ENCODE measurements around the gene FUCA2.
"Not testable (repeated sequence)": the region's sequence is repeated elsewhere in the genome, so short reads cannot be mapped to it uniquely, and the experiment has no call there.

The FUCA2 gene

DNA sequence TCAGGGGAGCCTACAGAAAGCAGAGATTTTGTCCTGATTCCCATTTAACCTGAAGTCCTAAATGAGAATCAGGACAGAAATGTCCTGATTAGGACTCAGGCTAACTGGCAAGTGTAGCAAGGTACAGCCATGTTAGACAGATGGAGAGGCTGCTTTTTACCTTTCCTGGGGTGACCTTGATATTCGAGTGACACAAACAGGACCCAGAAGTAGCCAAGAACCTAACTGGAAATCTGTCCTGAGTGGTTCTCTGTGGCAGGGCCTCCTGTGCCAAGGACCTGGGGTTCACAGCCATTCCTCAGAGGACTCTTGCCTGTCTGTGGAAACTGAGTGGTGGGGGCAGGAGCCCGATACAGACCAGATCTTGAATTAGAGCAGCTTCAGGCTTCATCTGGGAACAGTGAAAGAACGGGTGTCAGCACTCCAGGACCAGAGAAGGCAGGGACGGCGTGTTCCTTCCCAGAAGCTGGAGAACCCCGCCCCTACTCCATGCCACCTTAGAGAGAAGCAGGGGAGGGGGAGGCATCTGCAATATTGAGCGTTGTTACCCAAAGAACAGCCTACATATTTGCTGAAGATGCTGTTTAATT lies 4.3 kb upstream of the FUCA2 start:
- H3K36me3 ChIP-seq, result no peaks in the 10 kb centered on the region
- no peaks in the 10 kb centered on the region for H3K27me3 ChIP-seq
- H3K4me3 ChIP-seq, result no peak overlapping the region
- H3K27ac ChIP-seq, result no peak overlapping the region
- H3K9me3 ChIP-seq, result no peaks in the 10 kb centered on the region
- TF ChIP-seq CTCF (IDR thresholded peaks at IDR 0.05), result no peak
- H3K4me1 ChIP-seq, result peaks cover 0 to 17% (median 11%) of the 10 kb centered on the region in 4 donors
- intact Hi-C loops (cut with DNase I; ENCODE audit: low total_unique reads), result no loop called here
- DNase-seq, result no peak

GRCh38 chr6:143515061-143515760 lies 3.7 kb upstream of the FUCA2 start:
- Histone ChIP-seq H3K4me1 (peaks cover 0 to 23% (median 16%) of the 10 kb centered on the region in 4 donors), H3K4me3 (peak overlapping the region in 1 of 2 donors; percentile 4), H3K27ac (peak overlapping the region; percentile 12 to 48), H3K27me3 (no peaks in the 10 kb centered on the region), H3K36me3 (no peaks in the 10 kb centered on the region), H3K9me3 (no peaks in the 10 kb centered on the region)
- peak in 1 of 2 donors; percentile 43 for DNase-seq
- intact Hi-C loops (cut with DNase I; ENCODE audit: low total_unique reads), result no loop called here
- no peak for TF ChIP-seq CTCF (IDR thresholded peaks at IDR 0.05)

DNA sequence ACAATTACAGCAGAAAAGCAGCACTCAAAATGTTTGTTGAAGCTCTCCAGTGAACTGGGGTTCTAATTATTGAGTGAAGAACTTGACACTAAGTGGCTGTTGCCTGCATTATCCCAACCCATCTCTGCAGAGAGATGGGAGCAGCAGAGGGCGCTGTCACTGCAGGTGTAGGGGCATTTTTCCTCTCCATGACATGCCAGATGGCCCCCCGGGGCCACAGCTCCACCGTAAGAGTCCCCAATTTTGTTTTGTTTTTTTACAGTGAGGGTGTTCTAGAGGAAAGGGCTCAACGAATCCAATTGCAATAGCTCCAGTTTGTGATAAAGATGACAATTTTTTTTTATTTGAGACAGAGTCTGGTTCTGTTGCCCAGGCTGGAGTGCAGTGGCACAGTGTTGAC lies 1.9 kb upstream of the FUCA2 start:
- Histone ChIP-seq H3K27ac (no peak overlapping the region), H3K4me3 (no peak overlapping the region), H3K27me3 (no peaks in the 10 kb centered on the region), H3K9me3 (no peaks in the 10 kb centered on the region), H3K36me3 (no peaks in the 10 kb centered on the region), H3K4me1 (peaks cover 0 to 32% (median 21%) of the 10 kb centered on the region in 4 donors)
- TF ChIP-seq CTCF (IDR thresholded peaks at IDR 0.05), result no peak
- intact Hi-C loops (cut with DNase I; ENCODE audit: low total_unique reads), result no loop called here
- DNase-seq, result no peak

GRCh38 chr6:143510326-143510725 lies 1.2 kb downstream of the FUCA2 start:
- intact Hi-C loops (cut with DNase I; ENCODE audit: low total_unique reads); DNase-seq: not testable (repeated sequence)
- H3K27ac ChIP-seq, result peak overlapping the region in 1 of 2 donors; percentile 87

GRCh38 chr6:143507358-143508145 lies 4.0 kb downstream of the FUCA2 start:
- H3K4me1 ChIP-seq, result peaks cover 0 to 21% (median 12%) of the 10 kb centered on the region in 4 donors
- intact Hi-C loops (cut with DNase I; ENCODE audit: low total_unique reads), result no loop called here
- no peak for DNase-seq
- no peak for TF ChIP-seq CTCF (IDR thresholded peaks at IDR 0.05)
- no peaks in the 10 kb centered on the region for H3K9me3 ChIP-seq
- no peak overlapping the region for H3K27ac ChIP-seq
- H3K4me3 ChIP-seq, result no peak overlapping the region
- H3K36me3 ChIP-seq, result peaks cover 8 to 30% (median 15%) of the 10 kb centered on the region in 3 donors
- H3K27me3 ChIP-seq, result no peaks in the 10 kb centered on the region

More at GRCh38 chr6:143510326-143510725, 1.2 kb downstream of the FUCA2 start:
- H3K4me3 ChIP-seq, result peak overlapping the region; percentile 70 to 77
- not testable (repeated sequence) for H3K9me3 ChIP-seq, H3K27me3 ChIP-seq
- peaks cover 0 to 15% (median 0%) of the 10 kb centered on the region in 3 donors for H3K36me3 ChIP-seq
- peaks cover 0 to 30% (median 16%) of the 10 kb centered on the region in 4 donors for H3K4me1 ChIP-seq

Data from tibial artery (tissue), 4 donors.